Measurements from ENCODE around the gene MINK1. TPM values are rescaled to one million over a fixed set of nuclear protein-coding genes. Genes with fewer than 3 reads are reported as not detected.

The MINK1 gene
- total RNA-seq, 1 donor = 38.4 TPM

DNA sequence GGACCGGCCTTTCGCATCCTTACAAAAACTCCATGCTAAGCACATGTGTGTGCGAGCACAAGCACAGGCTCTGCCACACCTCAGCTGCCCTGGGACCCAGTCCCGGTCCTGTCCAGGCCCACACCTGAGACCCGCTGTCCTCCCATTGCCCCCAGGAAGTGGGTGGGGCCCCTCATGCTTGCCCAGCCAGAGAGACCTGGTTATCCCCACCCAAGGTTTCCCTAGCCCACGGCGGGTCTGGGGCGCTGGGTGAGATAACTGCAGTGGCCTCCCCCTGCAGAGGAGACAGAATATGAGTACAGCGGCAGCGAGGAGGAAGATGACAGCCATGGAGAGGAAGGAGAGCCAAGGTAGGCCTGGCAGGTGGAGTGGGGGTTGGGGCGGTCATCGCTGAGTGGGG, 53.7 kb downstream of the MINK1 start:
- H3K4me3 ChIP-seq (ENCODE audit: low read depth, low read length) = no peak overlapping the region
- TF ChIP-seq, protein P1, sequence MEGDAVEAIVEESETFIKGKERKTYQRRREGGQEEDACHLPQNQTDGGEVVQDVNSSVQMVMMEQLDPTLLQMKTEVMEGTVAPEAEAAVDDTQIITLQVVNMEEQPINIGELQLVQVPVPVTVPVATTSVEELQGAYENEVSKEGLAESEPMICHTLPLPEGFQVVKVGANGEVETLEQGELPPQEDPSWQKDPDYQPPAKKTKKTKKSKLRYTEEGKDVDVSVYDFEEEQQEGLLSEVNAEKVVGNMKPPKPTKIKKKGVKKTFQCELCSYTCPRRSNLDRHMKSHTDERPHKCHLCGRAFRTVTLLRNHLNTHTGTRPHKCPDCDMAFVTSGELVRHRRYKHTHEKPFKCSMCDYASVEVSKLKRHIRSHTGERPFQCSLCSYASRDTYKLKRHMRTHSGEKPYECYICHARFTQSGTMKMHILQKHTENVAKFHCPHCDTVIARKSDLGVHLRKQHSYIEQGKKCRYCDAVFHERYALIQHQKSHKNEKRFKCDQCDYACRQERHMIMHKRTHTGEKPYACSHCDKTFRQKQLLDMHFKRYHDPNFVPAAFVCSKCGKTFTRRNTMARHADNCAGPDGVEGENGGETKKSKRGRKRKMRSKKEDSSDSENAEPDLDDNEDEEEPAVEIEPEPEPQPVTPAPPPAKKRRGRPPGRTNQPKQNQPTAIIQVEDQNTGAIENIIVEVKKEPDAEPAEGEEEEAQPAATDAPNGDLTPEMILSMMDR (IDR thresholded peaks at IDR 0.05; ENCODE audit: insufficient read depth, low read length) = no peak
- DNase-seq (ENCODE audit: low read depth) = no peak

DNA sequence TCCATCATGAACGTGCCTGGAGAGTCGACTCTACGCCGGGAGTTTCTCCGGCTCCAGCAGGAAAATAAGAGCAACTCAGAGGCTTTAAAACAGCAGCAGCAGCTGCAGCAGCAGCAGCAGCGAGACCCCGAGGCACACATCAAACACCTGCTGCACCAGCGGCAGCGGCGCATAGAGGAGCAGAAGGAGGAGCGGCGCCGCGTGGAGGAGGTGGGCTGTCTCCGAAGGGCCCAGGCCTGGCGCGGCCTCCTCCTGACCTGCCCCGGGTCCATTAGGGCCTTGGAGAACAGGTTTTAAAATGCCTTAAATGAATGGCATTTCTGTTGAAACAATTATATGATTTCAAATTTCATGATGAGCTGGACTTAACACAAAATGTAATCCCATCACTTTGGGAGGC, 54.4 kb downstream of the MINK1 start:
- H3K4me3 ChIP-seq (ENCODE audit: low read depth, low read length) = no peak overlapping the region
- DNase-seq (ENCODE audit: low read depth) = no peak
- TF ChIP-seq, protein P1 (IDR thresholded peaks at IDR 0.05; ENCODE audit: insufficient read depth, low read length) = no peak

DNA sequence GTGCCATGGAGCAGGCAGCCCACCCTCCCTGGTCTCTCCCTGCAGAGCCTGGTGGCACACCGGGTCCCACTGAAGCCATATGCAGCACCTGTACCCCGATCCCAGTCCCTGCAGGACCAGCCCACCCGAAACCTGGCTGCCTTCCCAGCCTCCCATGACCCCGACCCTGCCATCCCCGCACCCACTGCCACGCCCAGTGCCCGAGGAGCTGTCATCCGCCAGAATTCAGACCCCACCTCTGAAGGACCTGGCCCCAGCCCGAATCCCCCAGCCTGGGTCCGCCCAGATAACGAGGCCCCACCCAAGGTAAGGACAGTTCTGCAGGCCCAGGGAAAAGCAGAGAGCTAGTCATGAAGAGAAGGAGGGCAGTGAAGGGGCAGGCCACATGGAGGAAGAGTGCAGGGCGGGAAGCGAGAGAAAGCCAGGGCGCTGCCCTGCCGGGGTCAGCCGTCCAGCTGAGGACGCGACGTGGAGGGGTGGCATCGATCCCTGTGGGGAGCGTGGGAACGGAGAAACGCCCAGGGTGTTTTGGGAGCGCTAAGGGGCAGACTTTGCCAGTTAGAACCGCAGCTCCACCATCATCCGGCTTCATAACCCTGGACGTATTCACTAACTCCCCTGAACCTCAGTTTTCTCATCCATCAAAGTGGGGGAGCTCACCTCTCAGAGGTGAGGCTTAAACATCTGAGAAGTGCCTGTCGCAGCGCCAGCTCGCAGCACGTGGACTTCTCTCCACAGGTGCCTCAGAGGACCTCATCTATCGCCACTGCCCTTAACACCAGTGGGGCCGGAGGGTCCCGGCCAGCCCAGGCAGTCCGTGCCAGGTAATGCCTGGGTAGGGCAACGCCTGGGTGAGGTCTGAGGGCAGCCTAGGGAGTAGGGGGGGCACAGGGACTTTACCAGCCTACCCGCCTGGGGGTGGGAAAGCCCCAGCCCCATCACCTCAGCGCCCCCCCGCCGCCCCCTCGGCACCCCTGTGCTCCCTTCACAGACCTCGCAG, 58.6 kb downstream of the MINK1 start:
- TF ChIP-seq, protein P1 (IDR thresholded peaks at IDR 0.05; ENCODE audit: insufficient read depth, low read length) = no peak
- no peak for DNase-seq (ENCODE audit: low read depth)
- H3K4me3 ChIP-seq (ENCODE audit: low read depth, low read length) = no peak overlapping the region

DNA sequence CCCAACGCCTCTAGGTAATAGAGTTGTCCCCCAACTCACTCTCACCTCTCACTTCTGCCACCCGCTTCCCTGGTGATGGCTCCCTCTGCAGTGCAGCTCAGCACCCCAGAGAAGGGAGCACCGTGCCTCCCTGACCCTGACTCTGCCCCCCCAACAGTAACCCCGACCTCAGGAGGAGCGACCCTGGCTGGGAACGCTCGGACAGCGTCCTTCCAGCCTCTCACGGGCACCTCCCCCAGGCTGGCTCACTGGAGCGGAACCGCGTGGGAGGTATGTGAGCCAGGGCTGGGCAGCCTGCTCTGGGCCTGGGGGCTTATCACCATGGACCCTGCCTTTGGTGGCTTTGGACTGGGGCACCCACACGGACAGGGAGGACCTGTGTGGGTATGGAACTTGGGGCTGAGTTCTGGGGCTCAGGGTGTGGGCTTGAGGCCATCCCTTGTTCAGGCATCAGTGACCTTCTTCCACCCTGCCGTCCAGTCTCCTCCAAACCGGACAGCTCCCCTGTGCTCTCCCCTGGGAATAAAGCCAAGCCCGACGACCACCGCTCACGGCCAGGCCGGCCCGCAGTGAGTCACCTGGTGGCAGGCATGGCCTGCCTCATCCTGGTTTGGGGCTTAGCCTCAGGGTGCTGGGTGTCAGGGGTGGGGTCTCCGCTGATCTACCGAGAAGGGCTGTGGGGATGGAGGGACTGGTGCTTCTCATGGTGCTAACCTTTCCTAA, 59.5 kb downstream of the MINK1 start:
- TF ChIP-seq, protein P1 (IDR thresholded peaks at IDR 0.05; ENCODE audit: insufficient read depth, low read length) = no peak

DNA sequence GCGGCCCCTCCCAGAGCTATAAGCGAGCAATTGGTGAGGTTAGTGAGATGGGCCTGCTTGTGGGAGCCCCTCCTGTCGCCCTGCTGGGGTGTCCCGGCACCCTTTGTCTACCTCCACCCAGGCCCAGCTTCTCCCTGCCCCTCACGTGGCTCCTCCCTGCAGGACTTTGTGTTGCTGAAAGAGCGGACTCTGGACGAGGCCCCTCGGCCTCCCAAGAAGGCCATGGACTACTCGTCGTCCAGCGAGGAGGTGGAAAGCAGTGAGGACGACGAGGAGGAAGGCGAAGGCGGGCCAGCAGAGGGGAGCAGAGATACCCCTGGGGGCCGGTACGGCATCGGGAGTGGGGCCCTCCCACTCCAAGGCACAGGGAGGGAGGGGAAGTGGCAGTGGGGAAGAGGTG, 60.1 kb downstream of the MINK1 start:
- TF ChIP-seq, protein P1 (IDR thresholded peaks at IDR 0.05; ENCODE audit: insufficient read depth, low read length) = no peak
- no peak overlapping the region for H3K4me3 ChIP-seq (ENCODE audit: low read depth, low read length)
- no peak for DNase-seq (ENCODE audit: low read depth)

More for the DNA sequence above, 59.5 kb downstream of the MINK1 start:
- no peak for DNase-seq (ENCODE audit: low read depth)
- no peak overlapping the region for H3K4me3 ChIP-seq (ENCODE audit: low read depth, low read length)

DNA sequence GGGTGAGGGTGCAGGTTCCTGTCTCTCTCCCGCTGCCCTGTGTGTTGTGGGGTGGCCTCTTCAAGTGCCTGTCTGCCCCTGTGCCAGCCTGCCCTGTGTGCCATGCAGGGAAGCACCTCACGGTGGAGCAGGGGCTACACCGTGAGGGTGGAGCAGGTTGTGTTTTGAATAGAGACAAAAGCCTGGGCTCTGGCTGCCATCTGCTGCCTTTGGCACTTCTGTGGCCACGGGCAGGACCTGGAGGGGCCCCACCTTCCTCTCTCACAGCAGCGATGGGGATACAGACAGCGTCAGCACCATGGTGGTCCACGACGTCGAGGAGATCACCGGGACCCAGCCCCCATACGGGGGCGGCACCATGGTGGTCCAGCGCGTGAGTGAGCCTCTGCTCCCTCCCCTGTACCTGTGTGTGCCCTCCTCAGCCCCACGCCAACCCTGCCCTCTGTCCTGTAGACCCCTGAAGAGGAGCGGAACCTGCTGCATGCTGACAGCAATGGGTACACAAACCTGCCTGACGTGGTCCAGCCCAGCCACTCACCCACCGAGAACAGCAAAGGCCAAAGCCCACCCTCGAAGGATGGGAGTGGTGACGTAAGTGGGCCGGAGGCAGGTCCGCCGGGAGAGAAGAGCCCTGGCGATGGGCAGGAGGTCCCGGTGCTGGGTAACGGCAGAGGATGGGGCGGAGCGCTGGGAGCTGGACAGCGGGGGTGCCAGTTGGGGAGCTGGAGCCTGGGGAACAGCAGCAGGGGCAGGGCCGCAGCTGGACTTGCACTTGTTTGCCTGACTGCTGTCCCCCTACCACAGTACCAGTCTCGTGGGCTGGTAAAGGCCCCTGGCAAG, 60.8 kb downstream of the MINK1 start:
- no peak overlapping the region for H3K4me3 ChIP-seq (ENCODE audit: low read depth, low read length)
- DNase-seq (ENCODE audit: low read depth) = no peak
- TF ChIP-seq, protein P1 (IDR thresholded peaks at IDR 0.05; ENCODE audit: insufficient read depth, low read length) = no peak
